ENCODE measurements around the gene PPAN.

The PPAN gene

DNA sequence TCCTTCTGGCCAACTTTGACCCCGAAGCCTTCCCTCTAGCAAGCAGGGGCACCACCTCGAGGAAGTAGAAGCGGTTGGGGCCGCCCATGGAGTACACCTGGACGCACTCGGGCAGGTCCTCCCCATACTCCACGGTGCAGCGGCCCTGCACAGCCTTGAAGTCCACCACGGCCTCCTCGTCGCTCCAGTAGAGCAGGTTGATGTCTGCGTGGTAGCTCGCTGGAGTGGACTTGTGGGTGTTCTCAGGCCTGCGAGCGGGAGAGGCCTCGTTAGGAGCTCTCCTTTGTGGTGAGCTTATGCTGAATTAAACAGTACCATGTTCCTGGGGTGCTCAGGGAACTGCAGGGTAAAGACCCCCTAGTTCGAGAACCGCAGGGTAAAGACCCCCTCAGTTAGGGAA is 35.8 kb downstream of the PPAN start:
- no peak for DNase-seq

GRCh38 chr19:10142701-10143375 is 36.7 kb downstream of the PPAN start:
- DNase-seq: no peak

DNA sequence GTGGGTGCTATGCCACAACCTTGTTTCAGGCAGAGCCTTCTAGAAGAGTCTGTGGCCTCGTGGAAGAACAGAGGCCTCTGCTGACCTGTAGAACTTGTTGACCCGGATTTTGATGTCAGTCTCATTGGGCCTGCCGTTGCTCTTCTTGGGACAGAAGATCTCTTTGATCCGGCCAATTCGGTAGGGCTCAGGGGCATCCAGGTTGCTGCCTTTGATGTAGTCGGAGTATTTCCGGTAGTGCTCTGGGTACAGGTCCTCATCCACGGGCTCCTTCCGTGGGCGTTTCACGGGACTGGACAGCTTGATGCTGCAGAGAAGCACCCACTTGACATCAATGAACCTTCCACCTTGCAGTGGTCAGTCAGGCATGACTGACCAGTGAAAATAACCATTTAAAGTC is 37.5 kb downstream of the PPAN start:
- DNase-seq: no peak

DNA sequence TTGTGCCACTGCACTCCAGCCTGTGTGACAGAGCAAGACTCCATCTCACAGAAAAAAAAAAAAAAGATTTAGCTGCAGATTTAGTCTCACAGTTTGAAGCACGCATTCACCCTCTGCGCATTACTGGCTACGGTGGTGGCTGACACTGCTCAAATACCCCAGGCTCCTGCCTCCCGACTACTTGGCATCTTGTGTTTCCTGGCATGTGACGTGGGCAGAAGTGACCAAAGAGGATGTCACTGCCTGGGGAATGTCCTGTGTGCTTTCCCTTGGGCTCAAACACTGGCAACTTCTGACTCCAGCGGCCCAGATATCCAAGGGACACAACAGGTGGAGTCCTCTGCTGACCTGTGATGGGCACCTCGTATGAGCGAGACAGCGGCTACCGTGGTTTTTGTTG is 38.2 kb downstream of the PPAN start:
- no peak for DNase-seq

DNA sequence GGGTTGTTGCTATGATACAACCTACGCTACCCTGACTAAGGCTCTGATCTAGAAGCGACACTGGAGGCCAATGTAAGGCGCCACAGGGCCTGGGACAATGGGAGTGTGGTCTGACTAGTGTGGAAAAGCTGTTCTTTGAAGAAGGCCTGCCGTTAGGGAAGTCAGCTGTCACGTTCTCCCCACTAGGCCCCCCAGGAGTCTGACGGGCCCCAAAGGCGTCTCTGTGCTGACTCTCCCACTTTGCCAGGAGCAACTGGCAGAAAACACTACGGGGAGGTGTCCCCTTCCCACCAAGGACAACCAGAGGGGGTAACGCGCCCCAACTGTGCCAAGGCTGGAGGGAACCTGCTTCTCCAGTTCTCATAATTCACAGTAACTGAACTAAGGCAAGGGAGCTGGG is 38.9 kb downstream of the PPAN start:
- no peak for DNase-seq

GRCh38 chr19:10146142-10146541 is 40.0 kb downstream of the PPAN start:
- DNase-seq: no peak

DNA sequence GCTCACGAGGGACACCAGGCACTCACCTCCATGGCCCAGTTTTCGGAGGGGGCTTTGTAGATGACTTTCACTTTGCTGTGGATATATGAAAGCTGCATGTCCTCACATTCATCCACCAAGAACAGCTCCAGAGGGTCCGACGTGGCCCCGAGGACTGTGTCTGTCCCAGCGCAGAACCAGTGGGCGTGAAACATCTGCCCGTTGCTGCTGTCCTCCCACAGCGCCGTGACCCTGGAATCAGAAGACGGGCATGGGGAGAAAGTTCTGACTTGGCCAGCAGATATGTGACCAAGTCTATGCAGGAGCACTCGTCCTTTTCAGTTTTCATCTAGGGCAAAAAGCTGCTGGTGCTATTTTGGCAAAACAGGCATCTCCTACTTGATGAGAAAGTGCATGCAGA is 43.3 kb downstream of the PPAN start:
- no peak for DNase-seq

- no peak for DNase-seq
Observed at GRCh38 chr19:10151521-10151920, 45.4 kb downstream of the PPAN start.

GRCh38 chr19:10152100-10152499 is 45.9 kb downstream of the PPAN start:
- DNase-seq: no peak

DNA sequence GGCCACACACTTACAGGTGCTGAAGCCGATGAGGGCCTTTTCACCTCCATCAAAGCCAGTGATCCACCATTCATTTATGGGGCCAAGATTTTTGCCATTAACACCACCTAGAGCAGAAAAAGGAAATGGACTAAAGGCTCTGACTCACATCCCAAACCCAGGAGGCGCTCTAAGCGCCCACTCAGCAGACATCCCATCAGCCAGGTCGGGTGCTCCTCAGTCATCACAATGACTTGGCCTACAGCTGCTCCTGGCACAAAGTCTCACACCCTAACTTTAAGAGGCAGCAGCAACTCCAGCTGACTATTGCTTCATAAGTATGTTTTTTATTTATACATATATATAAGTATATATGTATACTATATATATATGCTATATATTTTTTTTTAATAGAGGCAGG is 49.7 kb downstream of the PPAN start:
- no peak for DNase-seq

DNA sequence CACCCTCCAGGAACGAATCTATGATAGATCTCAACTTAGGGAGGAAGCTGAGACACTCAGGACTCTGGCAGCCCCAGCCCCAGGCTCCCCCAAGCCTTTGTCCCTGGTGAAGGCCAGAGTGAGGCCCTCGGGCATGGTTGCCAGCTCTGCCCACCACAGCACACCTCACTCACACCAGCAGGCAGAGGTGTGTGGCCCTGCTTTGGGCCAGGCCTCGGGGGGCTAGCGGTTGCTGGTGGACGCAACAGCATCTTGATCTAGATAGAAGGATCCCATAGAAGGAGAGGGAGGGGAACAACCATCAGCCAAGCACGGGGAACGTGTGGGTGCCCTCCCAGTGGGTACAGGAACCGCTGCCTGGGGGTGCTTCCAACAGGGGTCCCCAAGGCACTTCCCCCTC is 51.9 kb downstream of the PPAN start:
- DNase-seq: no peak

DNA sequence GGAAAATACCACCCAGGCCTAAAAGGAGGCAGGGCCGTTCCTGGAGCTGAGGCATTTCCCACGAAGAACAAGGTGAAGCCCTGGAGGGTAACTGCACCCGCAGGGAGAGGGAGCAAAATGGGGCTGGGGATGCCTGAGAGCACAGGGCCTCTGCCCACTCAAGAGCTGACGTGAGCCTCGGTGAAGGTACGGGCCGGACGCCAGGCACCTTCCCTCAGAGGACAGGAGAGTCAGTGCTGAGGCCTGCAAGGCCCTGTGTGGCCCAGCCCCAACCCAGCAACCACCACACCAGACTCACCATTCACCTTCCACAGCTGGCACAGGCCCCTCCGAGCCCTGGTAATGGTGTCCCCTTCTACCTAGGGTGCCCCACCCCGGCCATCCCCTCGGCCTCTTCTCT is 52.3 kb downstream of the PPAN start:
- no peak for DNase-seq

GRCh38 chr19:10159610-10160009 is 53.4 kb downstream of the PPAN start:
- no peak for DNase-seq

Measured in NCI-H1105 treated with DMSO at 0.1 percent for 48 hours (cell line).